DOHH2 (cell line): ENCODE measurements around the gene FAM221B.

Source experiments
- CTCF ChIP-seq: fragments of 200-600 bp; sonication (generic); IDR thresholded peaks from one replicate; pipeline ENCODE4 v1.5.1; 2014; ENCODE audit warnings: antibody characterized with exemption, mild to moderate bottlenecking, low read depth, low read length; ENCODE audit not compliant: poor library complexity, severe bottlenecking
- EZH2phosphoT487 ChIP-seq: fragments of 200-600 bp; sonication (generic); IDR thresholded peaks from 2 replicates; pipeline ENCODE4 v1.6.1; 2017; ENCODE audit warnings: borderline replicate concordance, mild to moderate bottlenecking, antibody characterized with exemption, low read length, moderate library complexity, mixed read lengths

- TF ChIP-seq CTCF (no peak), EZH2phosphoT487 (no peak)
These were observed 38.5 kb downstream of the FAM221B start for GRCh38 chr9:35790025-35790384.
